HCT116 (cell line): ENCODE data around the gene PNPLA5.
"Not testable (repeated sequence)": the region's sequence is repeated elsewhere in the genome, so short reads cannot be mapped to it uniquely, and the experiment has no call there.

Experiments
- CEBPB ChIP-seq: IDR thresholded peaks from 2 replicates; pipeline ENCODE4 v1.6.1; 2012; ENCODE audit warnings: low read depth
- EZH2 ChIP-seq: fragments of 200-600 bp; sonication (generic); IDR thresholded peaks from 2 replicates; pipeline ENCODE4 v1.6.1; 2017; ENCODE audit warnings: antibody characterized with exemption, mixed run types
- JUND ChIP-seq: IDR thresholded peaks from 2 replicates; pipeline ENCODE4 v1.6.1; 2012
- POLR2A ChIP-seq: IDR thresholded peaks from 2 replicates; pipeline ENCODE4 v1.7.0; 2011; ENCODE audit warnings: borderline replicate concordance; ENCODE audit not compliant: insufficient read depth, insufficient read length; ENCODE audit errors: extremely low read depth
- POLR2AphosphoS5 ChIP-seq: IDR thresholded peaks from 2 replicates; pipeline ENCODE4 v1.6.1; 2011; ENCODE audit warnings: mild to moderate bottlenecking, low read depth, low read length, moderate library complexity
- RAD21 ChIP-seq: IDR thresholded peaks from 2 replicates; pipeline ENCODE4 v1.6.1; 2012; ENCODE audit warnings: low read depth, mild to moderate bottlenecking
- SP1 ChIP-seq: IDR thresholded peaks from 2 replicates; pipeline ENCODE4 v1.6.1; 2012; ENCODE audit warnings: low read depth
- TCF7L2 ChIP-seq: IDR thresholded peaks from 2 replicates; pipeline ENCODE4 v1.7.0; 2011; ENCODE audit warnings: borderline replicate concordance, inconsistent platforms; ENCODE audit not compliant: insufficient read depth, insufficient read length; ENCODE audit errors: extremely low read depth
- ZFX ChIP-seq: fragments of 450-650 bp; IDR thresholded peaks from 2 replicates; pipeline ENCODE4 v1.6.1; 2017
- TF ChIP-seq, protein P1 (sequence below), 3 experiments: fragments of 200-600 bp in 1 of 3; sonication (generic) in 1 of 3; IDR thresholded peaks in 2 of 3; conservative IDR thresholded peaks in 1 of 3; 2 replicates each; pipeline ENCODE4 v1.5.1; 2012 to 2017; ENCODE audit warnings: low read depth in 2 of 3, low read length in 2 of 3, antibody characterized with exemption in 1 of 3, borderline replicate concordance in 1 of 3, control low read depth in 1 of 3, mild to moderate bottlenecking in 1 of 3, mixed read lengths in 1 of 3, mixed run types in 1 of 3, moderate library complexity in 1 of 3; ENCODE audit not compliant: insufficient read depth in 1 of 3
- TF ChIP-seq, protein P2 (sequence below): IDR thresholded peaks from 2 replicates; pipeline ENCODE4 v1.6.1; 2012

DNA sequence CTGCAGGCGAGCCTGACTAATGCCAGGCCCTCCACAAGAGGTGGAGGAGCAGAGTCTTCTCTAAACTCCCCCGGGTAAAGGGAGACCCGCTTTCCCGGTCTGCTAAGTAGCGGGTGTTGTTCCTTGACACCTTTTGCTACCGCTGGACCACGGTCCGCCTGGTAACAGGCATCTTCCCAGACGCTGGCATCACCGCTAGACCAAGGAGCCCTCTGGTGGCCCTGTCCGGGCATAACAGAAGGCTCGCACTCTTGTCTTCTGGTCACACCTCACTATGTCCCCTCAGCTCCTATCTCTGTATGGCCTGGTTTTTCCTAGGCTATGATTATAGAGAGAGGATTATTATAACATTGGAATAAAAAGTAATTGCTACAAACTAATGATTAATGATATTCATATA, 12.6 kb upstream of the PNPLA5 start:
- not testable (repeated sequence) for TF ChIP-seq POLR2A, SP1, POLR2AphosphoS5, EZH2, ZFX, TCF7L2, JUND, CEBPB
- TF ChIP-seq, protein P1, sequence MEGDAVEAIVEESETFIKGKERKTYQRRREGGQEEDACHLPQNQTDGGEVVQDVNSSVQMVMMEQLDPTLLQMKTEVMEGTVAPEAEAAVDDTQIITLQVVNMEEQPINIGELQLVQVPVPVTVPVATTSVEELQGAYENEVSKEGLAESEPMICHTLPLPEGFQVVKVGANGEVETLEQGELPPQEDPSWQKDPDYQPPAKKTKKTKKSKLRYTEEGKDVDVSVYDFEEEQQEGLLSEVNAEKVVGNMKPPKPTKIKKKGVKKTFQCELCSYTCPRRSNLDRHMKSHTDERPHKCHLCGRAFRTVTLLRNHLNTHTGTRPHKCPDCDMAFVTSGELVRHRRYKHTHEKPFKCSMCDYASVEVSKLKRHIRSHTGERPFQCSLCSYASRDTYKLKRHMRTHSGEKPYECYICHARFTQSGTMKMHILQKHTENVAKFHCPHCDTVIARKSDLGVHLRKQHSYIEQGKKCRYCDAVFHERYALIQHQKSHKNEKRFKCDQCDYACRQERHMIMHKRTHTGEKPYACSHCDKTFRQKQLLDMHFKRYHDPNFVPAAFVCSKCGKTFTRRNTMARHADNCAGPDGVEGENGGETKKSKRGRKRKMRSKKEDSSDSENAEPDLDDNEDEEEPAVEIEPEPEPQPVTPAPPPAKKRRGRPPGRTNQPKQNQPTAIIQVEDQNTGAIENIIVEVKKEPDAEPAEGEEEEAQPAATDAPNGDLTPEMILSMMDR (IDR thresholded peaks at IDR 0.05 in 2 of 3, conservative IDR thresholded peaks at IDR 0.05 in 1 of 3; ENCODE audit: borderline replicate concordance in 1 of 3, insufficient read depth in 1 of 3, low read depth in 2 of 3, low read length in 2 of 3): peak in 2 of 3 experiments; percentile 26 to 42; a peak in 3 of 6 replicates
- peak; percentile 24; the same call in 1 of the 2 replicates for TF ChIP-seq RAD21
- TF ChIP-seq, protein P2, sequence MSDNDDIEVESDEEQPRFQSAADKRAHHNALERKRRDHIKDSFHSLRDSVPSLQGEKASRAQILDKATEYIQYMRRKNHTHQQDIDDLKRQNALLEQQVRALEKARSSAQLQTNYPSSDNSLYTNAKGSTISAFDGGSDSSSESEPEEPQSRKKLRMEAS: not testable (repeated sequence)
